NCI-H146 treated with DMSO at 0.1 percent for 48 hours (cell line): ENCODE results near the gene BBS10.
"Not testable (repeated sequence)": the region's sequence is repeated elsewhere in the genome, so short reads cannot be mapped to it uniquely, and the experiment has no call there.

Experiments used
- DNase-seq: peaks from one replicate; lab custom pipeline; 2025; ENCODE audit not compliant: unreplicated experiment; lab: John Stamatoyannopoulos, UW

The BBS10 gene

GRCh38 chr12:76332606-76333005, 15.6 kb downstream of the BBS10 start:
- no peak for DNase-seq

GRCh38 chr12:76329606-76330005, 18.6 kb downstream of the BBS10 start:
- DNase-seq, result no peak

- DNase-seq, result no peak
Measured at GRCh38 chr12:76329159-76329558, 19.1 kb downstream of the BBS10 start.

- DNase-seq, result not testable (repeated sequence)
Measured at GRCh38 chr12:76319595-76320319, 28.5 kb downstream of the BBS10 start.

- DNase-seq, result no peak
Measured at GRCh38 chr12:76318773-76319594, 29.2 kb downstream of the BBS10 start.

- DNase-seq, result no peak
Measured at GRCh38 chr12:76317976-76318375, 30.2 kb downstream of the BBS10 start.

- DNase-seq, result no peak
Measured at GRCh38 chr12:76316468-76316867, 31.7 kb downstream of the BBS10 start.

GRCh38 chr12:76313299-76313698, 34.9 kb downstream of the BBS10 start:
- DNase-seq, result no peak

GRCh38 chr12:76312315-76312714, 35.9 kb downstream of the BBS10 start:
- no peak for DNase-seq

GRCh38 chr12:76311796-76312195, 36.4 kb downstream of the BBS10 start:
- DNase-seq, result no peak

GRCh38 chr12:76310110-76310509, 38.1 kb downstream of the BBS10 start:
- DNase-seq, result no peak

GRCh38 chr12:76308866-76309265, 39.3 kb downstream of the BBS10 start:
- no peak for DNase-seq

GRCh38 chr12:76307083-76307482, 41.1 kb downstream of the BBS10 start:
- DNase-seq, result no peak

- DNase-seq, result no peak
Measured at GRCh38 chr12:76303989-76304460, 44.2 kb downstream of the BBS10 start.

- DNase-seq, result no peak
Measured at GRCh38 chr12:76303365-76303764, 44.9 kb downstream of the BBS10 start.

- no peak for DNase-seq
Measured at GRCh38 chr12:76300297-76300665, 47.9 kb downstream of the BBS10 start.

- no peak for DNase-seq
Measured at GRCh38 chr12:76299536-76300296, 48.5 kb downstream of the BBS10 start.
